K562 (cell line): ENCODE measurements around the gene BCORL1. TPM values are rescaled to one million over a fixed set of nuclear protein-coding genes. Genes with fewer than 3 reads are reported as not detected.

ENCODE experiments used
- CREB5 ChIP-seq: fragments of 250-450 bp; sonication (Bioruptor Pico); IDR thresholded peaks from 2 replicates; pipeline ENCODE4 v1.5.0; 2020; ENCODE audit warnings: mild to moderate bottlenecking
- DIDO1 ChIP-seq: fragments of 450-650 bp; IDR thresholded peaks from 2 replicates; pipeline ENCODE4 v1.6.1; 2016; ENCODE audit warnings: low read depth, missing biosample characterization, missing genetic modification characterization
- JUNB ChIP-seq: fragments of 450-650 bp; formaldehyde crosslinking; conservative IDR thresholded peaks from 2 replicates; pipeline ENCODE4 v1.4.0; 2020; ENCODE audit warnings: mild to moderate bottlenecking
- LCOR ChIP-seq: sonication (generic); formaldehyde crosslinking; IDR thresholded peaks from 2 replicates; pipeline ENCODE4 v1.8.0; 2022; ENCODE audit warnings: mild to moderate bottlenecking, missing genetic modification reagents
- MAFG ChIP-seq: fragments of 450-650 bp; conservative IDR thresholded peaks from 2 replicates; pipeline ENCODE4 v1.6.1; 2016; ENCODE audit warnings: missing genetic modification characterization, missing compliant biosample characterization
- NRF1 ChIP-seq, 2 experiments: fragments of 450-650 bp; IDR thresholded peaks in 1 of 2; conservative IDR thresholded peaks in 1 of 2; 2 replicates each; pipeline ENCODE4 v1.6.1; 2014; ENCODE audit warnings: mild to moderate bottlenecking in 2 of 2
- PBX2 ChIP-seq, 2 experiments: IDR thresholded peaks in 1 of 2; conservative IDR thresholded peaks in 1 of 2; 2 replicates each; pipeline ENCODE4 v1.6.1; 2016; ENCODE audit warnings: low read depth in 2 of 2, mild to moderate bottlenecking in 1 of 2, missing compliant biosample characterization in 1 of 2, missing genetic modification characterization in 1 of 2, moderate library complexity in 1 of 2
- PHB2 ChIP-seq: fragments of 450-650 bp; IDR thresholded peaks from 2 replicates; pipeline ENCODE4 v1.6.1; 2017; ENCODE audit warnings: low read depth
- POLR2H ChIP-seq: IDR thresholded peaks from 2 replicates; pipeline ENCODE4 v1.6.1; 2016; ENCODE audit warnings: missing genetic modification characterization, low read depth, mild to moderate bottlenecking, control low read depth, missing compliant biosample characterization, moderate library complexity
- RERE ChIP-seq: sonication (generic); formaldehyde crosslinking; IDR thresholded peaks from 2 replicates; pipeline ENCODE4 v1.8.0; 2023; ENCODE audit warnings: missing genetic modification reagents, mild to moderate bottlenecking, borderline replicate concordance
- VEZF1 ChIP-seq: fragments of 200-800 bp; sonication (Bioruptor generic); IDR thresholded peaks from 2 replicates; pipeline ENCODE4 v1.6.1; 2017; ENCODE audit warnings: missing genetic modification characterization, missing compliant biosample characterization
- ZBTB12 ChIP-seq: fragments of 250-450 bp; sonication (Bioruptor Pico); IDR thresholded peaks from 2 replicates; pipeline ENCODE4 v1.4.0; 2020
- polyA plus RNA-seq, 8 experiments: library from polyadenylated mRNA; depleted of rRNA in 4 of 8; stranded (reverse) in 5 of 8; unstranded in 3 of 8; fragments of >200 nt; fragmentation: Nextera tagmentation in 2 of 8; fragmentation: Illumina TruSeq in 1 of 8; extraction: Ambion mirVana in 2 of 8; extraction: Trizol in 1 of 8; gene quantifications; 2 replicates each; pipeline versions ENCODE4 v1.2.1 to v1.2.3, GENCODE V29; 2011 to 2014; ENCODE audit warnings: inconsistent platforms in 1 of 8, missing spikeins in 1 of 8
- total RNA-seq, 7 experiments: library from RNA; depleted of rRNA in 6 of 7; stranded (reverse); fragments of >200 nt in 6 of 7; fragmentation: Illumina TruSeq in 2 of 7; extraction: Trizol in 2 of 7; gene quantifications; 2 replicates each; pipeline versions ENCODE4 v1.2.1 to v1.2.3, GENCODE V29; 2011 to 2021; ENCODE audit warnings: low replicate concordance in 1 of 7

The BCORL1 gene
- total and polyA plus RNA-seq, 9 of the 15 experiments (the other 6 are each of a cell fraction or from before 2014, with no cell fraction given) = 0.48 to 29.6 (median 2.1) TPM

- TF ChIP-seq CREB5 (no peak), NRF1 (conservative IDR thresholded peaks at IDR 0.05 in 1 of 2, IDR thresholded peaks at IDR 0.05 in 1 of 2) (peak in 1 of 2 experiments; percentile 21; a peak in 1 of 4 replicates), DIDO1 (no peak), POLR2H (tag) (peak; percentile 67), PHB2 (no peak), JUNB (CRISPR knock-in tag) (no peak), RERE (CRISPR knock-in tag) (no peak), MAFG (tag) (no peak), PBX2 (CRISPR knock-in tag; IDR thresholded peaks at IDR 0.05; ENCODE audit: low read depth) (no peak), PBX2 (tag; conservative IDR thresholded peaks at IDR 0.05; ENCODE audit: low read depth) (peak; percentile 36), VEZF1 (CRISPR knock-in tag) (peak; percentile 86), LCOR (no peak), ZBTB12 (no peak)
Observed at GRCh38 chrX:129961180-129962083, 21.0 kb upstream of the BCORL1 start (continued).
